DOHH2 (cell line): ENCODE results near the gene ADGB.

Source experiments
- EZH2phosphoT487 ChIP-seq: fragments of 200-600 bp; sonication (generic); IDR thresholded peaks from 2 replicates; pipeline ENCODE4 v1.6.1; 2017; ENCODE audit warnings: borderline replicate concordance, mild to moderate bottlenecking, antibody characterized with exemption, low read length, moderate library complexity, mixed read lengths
- TF ChIP-seq, protein P1 (sequence below): fragments of 200-600 bp; sonication (generic); IDR thresholded peaks from one replicate; pipeline ENCODE4 v1.5.1; 2014; ENCODE audit warnings: antibody characterized with exemption, mild to moderate bottlenecking, low read depth, low read length; ENCODE audit not compliant: poor library complexity, severe bottlenecking

DNA sequence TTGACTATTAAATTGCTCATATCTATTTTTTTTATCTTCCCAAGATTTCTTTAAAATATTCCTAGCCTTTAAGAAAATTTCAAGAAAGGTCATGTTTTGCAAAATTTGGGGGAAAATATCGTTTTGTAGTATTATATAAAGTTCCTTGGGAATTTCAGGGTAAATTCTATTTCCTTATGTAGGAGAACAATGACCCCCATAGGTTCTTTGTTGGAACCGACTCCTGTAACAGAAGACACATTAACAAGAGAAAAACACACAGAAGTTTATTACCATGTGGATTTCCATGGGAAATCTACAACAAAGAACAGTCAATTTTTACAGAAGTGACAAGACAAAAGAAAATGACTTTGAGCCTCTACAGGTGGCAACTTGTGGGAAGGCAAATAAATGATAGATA, 68.1 kb downstream of the ADGB start:
- TF ChIP-seq, protein P1, sequence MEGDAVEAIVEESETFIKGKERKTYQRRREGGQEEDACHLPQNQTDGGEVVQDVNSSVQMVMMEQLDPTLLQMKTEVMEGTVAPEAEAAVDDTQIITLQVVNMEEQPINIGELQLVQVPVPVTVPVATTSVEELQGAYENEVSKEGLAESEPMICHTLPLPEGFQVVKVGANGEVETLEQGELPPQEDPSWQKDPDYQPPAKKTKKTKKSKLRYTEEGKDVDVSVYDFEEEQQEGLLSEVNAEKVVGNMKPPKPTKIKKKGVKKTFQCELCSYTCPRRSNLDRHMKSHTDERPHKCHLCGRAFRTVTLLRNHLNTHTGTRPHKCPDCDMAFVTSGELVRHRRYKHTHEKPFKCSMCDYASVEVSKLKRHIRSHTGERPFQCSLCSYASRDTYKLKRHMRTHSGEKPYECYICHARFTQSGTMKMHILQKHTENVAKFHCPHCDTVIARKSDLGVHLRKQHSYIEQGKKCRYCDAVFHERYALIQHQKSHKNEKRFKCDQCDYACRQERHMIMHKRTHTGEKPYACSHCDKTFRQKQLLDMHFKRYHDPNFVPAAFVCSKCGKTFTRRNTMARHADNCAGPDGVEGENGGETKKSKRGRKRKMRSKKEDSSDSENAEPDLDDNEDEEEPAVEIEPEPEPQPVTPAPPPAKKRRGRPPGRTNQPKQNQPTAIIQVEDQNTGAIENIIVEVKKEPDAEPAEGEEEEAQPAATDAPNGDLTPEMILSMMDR = no peak
- TF ChIP-seq EZH2phosphoT487 = no peak
